Measurements from ENCODE around the gene FAM221A.
A peak's percentile ranks its signal among the peaks of the same experiment; 100 is the strongest.
"Not testable (repeated sequence)": the region's sequence is repeated elsewhere in the genome, so short reads cannot be mapped to it uniquely, and the experiment has no call there.

Gene FAM221A

GRCh38 chr7:23679898-23680413, at the start of gene FAM221A:
Gene FAM221A (plus strand): TSS chr7:23680199. CDS start chr7:23680219, 20 bp downstream.
- peak; percentile 12 for DNase-seq

- no peak for DNase-seq
Measured at GRCh38 chr7:23633417-23633816, 46.6 kb upstream of the FAM221A start.

- DNase-seq: no peak
Measured at GRCh38 chr7:23645822-23646221, 34.2 kb upstream of the FAM221A start.

GRCh38 chr7:23653942-23654341, 26.1 kb upstream of the FAM221A start:
- DNase-seq: no peak

- DNase-seq: no peak
Measured at GRCh38 chr7:23654508-23654907, 25.5 kb upstream of the FAM221A start.

GRCh38 chr7:23655433-23655832, 24.6 kb upstream of the FAM221A start:
- DNase-seq: no peak

GRCh38 chr7:23658831-23659427, 21.1 kb upstream of the FAM221A start:
- no peak for DNase-seq

GRCh38 chr7:23661385-23661784, 18.6 kb upstream of the FAM221A start:
- no peak for DNase-seq

- no peak for DNase-seq
Measured at GRCh38 chr7:23662124-23662983, 17.6 kb upstream of the FAM221A start.

GRCh38 chr7:23662984-23663313, 17.1 kb upstream of the FAM221A start:
- no peak for DNase-seq

- DNase-seq: no peak
Measured at GRCh38 chr7:23664122-23664521, 15.9 kb upstream of the FAM221A start.

- no peak for DNase-seq
Measured at GRCh38 chr7:23672033-23672432, 8.0 kb upstream of the FAM221A start.

GRCh38 chr7:23680414-23681405, 711 bp downstream of the FAM221A start:
- no peak for DNase-seq

- DNase-seq: not testable (repeated sequence)
Measured at GRCh38 chr7:23684041-23684440, 4.0 kb downstream of the FAM221A start.

GRCh38 chr7:23685731-23686130, 5.7 kb downstream of the FAM221A start:
- DNase-seq: no peak

GRCh38 chr7:23687011-23687410, 7.0 kb downstream of the FAM221A start:
- no peak for DNase-seq

- no peak for DNase-seq
Measured at GRCh38 chr7:23689165-23689564, 9.2 kb downstream of the FAM221A start.

GRCh38 chr7:23691320-23691719, 11.3 kb downstream of the FAM221A start:
- DNase-seq: no peak

GRCh38 chr7:23693224-23693623, 13.2 kb downstream of the FAM221A start:
- no peak for DNase-seq

GRCh38 chr7:23696916-23697441, 17.0 kb downstream of the FAM221A start:
- DNase-seq: no peak

GRCh38 chr7:23698822-23699221, 18.8 kb downstream of the FAM221A start:
- no peak for DNase-seq

GRCh38 chr7:23700046-23700445, 20.0 kb downstream of the FAM221A start:
- no peak for DNase-seq

Data from NCI-H1436 treated with DMSO at 0.1 percent for 48 hours (cell line).